ENCODE data around the gene GPN3. TPM values are rescaled to one million over a fixed set of nuclear protein-coding genes. Genes with fewer than 3 reads are reported as not detected.
A peak's percentile ranks its signal among the peaks of the same experiment; 100 is the strongest.
"Not testable (repeated sequence)": the region's sequence is repeated elsewhere in the genome, so short reads cannot be mapped to it uniquely, and the experiment has no call there.

GPN3 gene
- total and polyA plus RNA-seq, 8 donors, result 26.6 to 36.8 (median 29.1) TPM

DNA sequence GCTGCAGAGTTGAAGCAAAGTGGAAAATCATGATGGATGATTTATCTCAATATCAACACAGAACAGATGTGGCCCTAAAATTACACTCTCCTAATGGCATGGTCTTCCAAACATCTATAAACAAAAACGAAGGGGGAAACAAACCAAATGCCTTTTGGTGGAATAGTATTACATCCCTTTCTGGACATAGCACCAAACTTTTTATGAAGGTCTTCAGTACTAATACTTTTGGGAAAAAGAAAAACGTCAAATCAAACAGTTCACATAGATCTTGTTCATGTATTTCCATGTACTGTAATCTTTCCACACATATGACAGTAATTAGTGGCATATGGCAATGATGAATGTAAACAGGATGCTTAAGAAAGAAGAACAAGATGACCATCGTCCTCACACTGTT lies 41.7 kb downstream of the GPN3 start:
- Histone ChIP-seq H3K4me1 (peaks cover 0 to 4% of the 10 kb centered on the region in 2 donors), H3K27ac (no peak overlapping the region), H3K4me3 (no peak overlapping the region), H3K9me3 (no peaks in the 10 kb centered on the region), H3K27me3 (no peaks in the 10 kb centered on the region), H3K36me3 (no peaks in the 10 kb centered on the region)
- TF ChIP-seq CTCF (IDR thresholded peaks at IDR 0.05), result no peak
- DNase-seq, result no peak
- intact Hi-C loops (cut with DNase I), result no loop called here
- ATAC-seq, result no peak

DNA sequence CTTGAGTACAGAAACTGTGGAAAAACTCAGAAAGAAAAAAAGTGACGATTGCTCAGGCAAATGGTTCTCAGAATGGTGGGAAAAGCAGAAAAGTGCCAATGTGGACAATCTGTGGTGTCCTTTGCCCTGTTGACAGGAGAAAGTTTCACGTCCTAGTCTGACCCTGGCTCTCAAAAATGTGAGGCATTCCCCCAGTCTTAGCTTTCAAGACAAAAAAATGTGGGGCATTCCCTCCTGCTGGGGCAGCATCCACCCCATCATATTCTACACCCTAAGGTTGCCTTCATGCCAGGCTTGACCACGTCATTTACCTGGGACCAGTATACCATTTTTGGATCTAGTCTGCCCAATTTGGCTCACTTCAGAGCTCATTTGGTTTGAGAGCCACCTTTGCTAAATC lies 43.8 kb downstream of the GPN3 start:
- H3K9me3 ChIP-seq, result no peaks in the 10 kb centered on the region
- ATAC-seq, result no peak
- H3K4me3 ChIP-seq, result no peak overlapping the region
- H3K4me1 ChIP-seq, result no peaks in the 10 kb centered on the region
- intact Hi-C loops (cut with DNase I), result no loop called here
- no peak overlapping the region for H3K27ac ChIP-seq
- no peak for DNase-seq
- H3K27me3 ChIP-seq, result no peaks in the 10 kb centered on the region
- TF ChIP-seq CTCF (IDR thresholded peaks at IDR 0.05), result no peak
- no peaks in the 10 kb centered on the region for H3K36me3 ChIP-seq

DNA sequence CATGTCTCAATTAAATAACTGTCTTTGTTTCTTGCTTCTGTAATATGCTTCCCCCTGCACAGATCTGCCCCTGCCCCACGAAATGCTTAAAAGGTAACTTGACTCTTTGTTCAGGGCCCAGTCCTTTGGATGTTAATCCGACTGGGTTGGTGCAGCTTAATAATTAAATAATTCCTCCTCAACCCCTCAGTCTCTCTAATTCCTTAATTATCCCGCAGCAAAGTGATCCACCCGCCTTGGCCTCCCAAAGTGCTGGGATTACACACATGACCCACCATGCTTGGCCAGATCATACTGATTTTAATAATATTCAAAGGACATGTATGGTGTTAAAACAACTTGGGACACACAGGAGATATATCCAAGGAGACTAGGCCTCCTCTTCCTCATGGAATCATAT lies 46.4 kb downstream of the GPN3 start:
- intact Hi-C loops (cut with DNase I), result no loop called here
- Histone ChIP-seq H3K4me1 (peaks cover 0 to 7% of the 10 kb centered on the region in 2 donors), H3K9me3 (no peaks in the 10 kb centered on the region), H3K4me3 (no peak overlapping the region), H3K27me3 (no peaks in the 10 kb centered on the region), H3K36me3 (no peaks in the 10 kb centered on the region), H3K27ac (no peak overlapping the region)
- TF ChIP-seq CTCF (IDR thresholded peaks at IDR 0.05), result no peak
- ATAC-seq, result no peak
- DNase-seq, result no peak

DNA sequence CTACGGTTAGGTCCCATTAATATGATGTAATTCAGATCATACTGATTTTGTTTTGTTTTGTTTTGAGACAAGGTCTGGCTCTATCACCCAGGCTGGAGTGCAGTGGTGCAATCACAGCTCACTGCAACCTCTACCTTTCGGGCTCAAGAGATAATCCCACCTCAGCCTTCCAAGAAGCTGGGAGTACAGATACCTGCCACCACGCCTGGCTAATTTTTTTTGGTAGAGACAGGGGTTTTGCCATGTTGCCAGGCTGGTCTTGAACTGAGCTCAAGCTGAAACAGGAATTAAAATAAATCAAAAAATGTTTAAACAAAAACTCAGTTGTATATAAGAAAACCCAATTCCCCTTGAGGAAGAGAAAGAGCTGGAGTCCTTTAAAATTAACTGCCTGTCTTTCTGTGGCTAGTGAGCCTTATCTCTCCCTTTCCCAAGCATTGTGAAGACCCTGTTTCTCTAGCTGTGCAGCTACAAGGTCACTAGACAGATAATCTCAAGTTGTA lies 46.8 kb downstream of the GPN3 start:
- no peak for TF ChIP-seq CTCF (IDR thresholded peaks at IDR 0.05)
- ATAC-seq, result no peak
- no peak overlapping the region for H3K27ac ChIP-seq
- H3K4me1 ChIP-seq, result peaks cover 0 to 8% of the 10 kb centered on the region in 2 donors
- no peaks in the 10 kb centered on the region for H3K27me3 ChIP-seq
- intact Hi-C loops (cut with DNase I), result no loop called here
- H3K36me3 ChIP-seq, result no peaks in the 10 kb centered on the region
- no peak for DNase-seq
- H3K4me3 ChIP-seq, result no peak overlapping the region
- no peaks in the 10 kb centered on the region for H3K9me3 ChIP-seq

DNA sequence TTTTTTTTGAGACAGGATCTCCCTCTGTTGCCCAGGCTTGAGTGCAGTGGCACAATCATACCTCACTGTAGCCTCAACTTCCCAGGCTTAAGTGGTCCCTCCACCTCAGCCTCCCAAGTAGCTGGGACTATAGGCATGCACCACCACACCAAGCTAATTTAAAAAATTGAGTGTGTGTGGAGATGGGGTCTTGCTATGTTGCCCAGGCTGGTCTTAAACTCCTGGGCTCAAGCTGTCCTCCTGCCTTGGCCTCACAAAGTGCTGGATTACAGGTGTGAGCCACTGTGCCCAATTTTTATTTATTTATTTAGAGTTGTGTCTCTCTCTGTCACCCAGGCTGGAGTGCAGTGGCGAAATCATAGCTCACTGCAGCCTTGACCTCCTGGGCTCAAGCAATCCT lies 47.4 kb downstream of the GPN3 start:
- DNase-seq; H3K27me3 ChIP-seq; H3K4me1 ChIP-seq; H3K4me3 ChIP-seq; H3K27ac ChIP-seq; intact Hi-C loops (cut with DNase I); ATAC-seq; H3K9me3 ChIP-seq; H3K36me3 ChIP-seq: not testable (repeated sequence)

GRCh38 chr12:110417113-110417512 lies 50.9 kb downstream of the GPN3 start:
- peak; percentile 17 for ATAC-seq
- H3K4me1 ChIP-seq; H3K4me3 ChIP-seq; H3K9me3 ChIP-seq; intact Hi-C loops (cut with DNase I); H3K27me3 ChIP-seq; H3K27ac ChIP-seq; H3K36me3 ChIP-seq; DNase-seq: not testable (repeated sequence)

DNA sequence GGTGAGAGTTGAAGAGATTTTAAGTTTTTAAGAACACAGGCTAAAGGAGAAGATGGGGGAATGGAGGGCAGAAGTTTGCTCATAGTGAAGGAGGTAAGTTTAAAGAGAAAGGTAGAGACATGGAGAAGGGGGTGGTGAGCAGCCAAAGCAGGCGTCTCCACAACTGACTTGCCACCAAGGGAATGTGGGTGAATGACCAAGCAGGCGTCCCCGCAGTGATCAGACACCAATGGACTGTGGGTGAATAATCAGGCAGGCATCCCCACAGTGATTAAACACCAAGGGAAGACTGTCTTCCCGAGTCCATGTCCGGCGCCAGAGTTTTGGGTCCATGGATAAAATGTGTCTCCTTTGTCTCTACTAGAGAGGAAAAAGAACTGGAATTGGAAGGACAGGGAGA lies 58.0 kb downstream of the GPN3 start:
- H3K27me3 ChIP-seq; H3K9me3 ChIP-seq; DNase-seq; H3K4me3 ChIP-seq; intact Hi-C loops (cut with DNase I); H3K36me3 ChIP-seq; ATAC-seq; H3K4me1 ChIP-seq; H3K27ac ChIP-seq: not testable (repeated sequence)

- H3K27ac ChIP-seq; DNase-seq; intact Hi-C loops (cut with DNase I); H3K27me3 ChIP-seq; ATAC-seq; H3K4me3 ChIP-seq; H3K9me3 ChIP-seq: not testable (repeated sequence)
- Histone ChIP-seq H3K4me1 (peaks cover 4 to 14% of the 10 kb centered on the region in 2 donors), H3K36me3 (peaks cover 0 to 13% of the 10 kb centered on the region in 2 donors)
These were observed 62.9 kb downstream of the GPN3 start for GRCh38 chr12:110405126-110405662.
